T1000 (cell line): Measurements from ENCODE around the gene DNM2.
"Not testable (repeated sequence)": the region's sequence is repeated elsewhere in the genome, so short reads cannot be mapped to it uniquely, and the experiment has no call there.

ENCODE experiments used
- DNase-seq: peaks from one replicate; lab custom pipeline; 2025; ENCODE audit warnings: mixed read lengths; lab: John Stamatoyannopoulos, UW

DNM2 gene

GRCh38 chr19:10836479-10837330, 118.8 kb downstream of the DNM2 start:
- DNase-seq = peak; percentile 92

- DNase-seq = not testable (repeated sequence)
Measured at GRCh38 chr19:10837649-10838048, 119.8 kb downstream of the DNM2 start.

- DNase-seq = no peak
Measured at GRCh38 chr19:10838377-10838776, 120.5 kb downstream of the DNM2 start.

GRCh38 chr19:10839114-10840050, 121.5 kb downstream of the DNM2 start:
- DNase-seq = no peak

- DNase-seq = no peak
Measured at GRCh38 chr19:10842788-10843187, 124.9 kb downstream of the DNM2 start.

GRCh38 chr19:10846500-10847202, 128.8 kb downstream of the DNM2 start:
- DNase-seq = no peak

- no peak for DNase-seq
Measured at GRCh38 chr19:10848230-10848856, 130.5 kb downstream of the DNM2 start, which contains the start of gene C19orf38. C19orf38 (plus strand) TSS chr19:10848415; CDS start chr19:10848509, 94 bp downstream.

GRCh38 chr19:10850631-10851030, 132.8 kb downstream of the DNM2 start:
- no peak for DNase-seq

- peak; percentile 7 for DNase-seq
Measured at GRCh38 chr19:10852098-10852800, 134.4 kb downstream of the DNM2 start.

GRCh38 chr19:10852941-10853340, 135.1 kb downstream of the DNM2 start:
- no peak for DNase-seq

GRCh38 chr19:10854350-10855089, 136.6 kb downstream of the DNM2 start:
- no peak for DNase-seq

GRCh38 chr19:10855879-10856522, 138.1 kb downstream of the DNM2 start:
- DNase-seq = no peak

GRCh38 chr19:10856899-10857298, 139.0 kb downstream of the DNM2 start:
- DNase-seq = not testable (repeated sequence)

- no peak for DNase-seq
Measured at GRCh38 chr19:10858204-10858828, 140.4 kb downstream of the DNM2 start.

GRCh38 chr19:10861103-10861651, 143.3 kb downstream of the DNM2 start:
- no peak for DNase-seq

GRCh38 chr19:10862561-10863106, 144.8 kb downstream of the DNM2 start:
- no peak for DNase-seq

GRCh38 chr19:10863107-10863717, 145.3 kb downstream of the DNM2 start:
- DNase-seq = peak; percentile 68

GRCh38 chr19:10864538-10864899, 146.6 kb downstream of the DNM2 start:
- peak; percentile 64 for DNase-seq
